ENCODE data around the gene NECTIN1.

Gene NECTIN1

DNA sequence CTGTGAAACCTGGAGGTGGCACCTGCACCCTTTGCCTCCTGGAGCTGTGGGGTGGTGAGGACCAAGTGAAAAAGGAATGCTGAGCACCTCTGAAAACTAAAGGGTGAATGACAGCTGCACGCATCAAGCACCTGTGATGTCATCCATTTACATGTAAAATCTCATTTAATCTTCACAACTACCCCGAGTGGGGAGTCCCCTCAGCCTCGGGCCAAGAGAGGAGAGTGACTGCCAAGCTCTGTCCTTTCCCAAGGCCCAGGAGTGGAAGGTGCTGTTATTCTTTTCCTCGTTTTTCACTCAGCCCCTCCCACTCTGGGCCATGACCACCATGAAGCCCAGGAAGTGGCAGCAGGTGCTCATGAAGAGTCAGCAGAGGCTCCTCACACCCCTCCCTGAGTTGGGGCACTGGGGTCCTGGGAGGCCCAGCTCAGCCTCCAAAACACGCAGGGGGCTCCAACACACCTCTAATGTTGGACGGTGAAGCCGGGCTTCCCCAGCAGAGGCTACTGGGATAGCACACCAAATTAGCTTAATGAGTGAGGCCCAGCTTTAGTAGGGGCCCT is 35.7 kb downstream of the NECTIN1 start:
- POLR2A ChIA-PET = no interaction called here
- peak; percentile 63 for DNase-seq (ENCODE audit: extremely low spot score)
- TF ChIP-seq, protein P1, sequence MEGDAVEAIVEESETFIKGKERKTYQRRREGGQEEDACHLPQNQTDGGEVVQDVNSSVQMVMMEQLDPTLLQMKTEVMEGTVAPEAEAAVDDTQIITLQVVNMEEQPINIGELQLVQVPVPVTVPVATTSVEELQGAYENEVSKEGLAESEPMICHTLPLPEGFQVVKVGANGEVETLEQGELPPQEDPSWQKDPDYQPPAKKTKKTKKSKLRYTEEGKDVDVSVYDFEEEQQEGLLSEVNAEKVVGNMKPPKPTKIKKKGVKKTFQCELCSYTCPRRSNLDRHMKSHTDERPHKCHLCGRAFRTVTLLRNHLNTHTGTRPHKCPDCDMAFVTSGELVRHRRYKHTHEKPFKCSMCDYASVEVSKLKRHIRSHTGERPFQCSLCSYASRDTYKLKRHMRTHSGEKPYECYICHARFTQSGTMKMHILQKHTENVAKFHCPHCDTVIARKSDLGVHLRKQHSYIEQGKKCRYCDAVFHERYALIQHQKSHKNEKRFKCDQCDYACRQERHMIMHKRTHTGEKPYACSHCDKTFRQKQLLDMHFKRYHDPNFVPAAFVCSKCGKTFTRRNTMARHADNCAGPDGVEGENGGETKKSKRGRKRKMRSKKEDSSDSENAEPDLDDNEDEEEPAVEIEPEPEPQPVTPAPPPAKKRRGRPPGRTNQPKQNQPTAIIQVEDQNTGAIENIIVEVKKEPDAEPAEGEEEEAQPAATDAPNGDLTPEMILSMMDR (IDR thresholded peaks at IDR 0.05; ENCODE audit: control extremely low read depth, extremely low read depth, low read depth, missing control alignments) = no peak
- CTCF ChIA-PET = interaction anchor here (1.1 to 6.3 kb wide), 11 partner anchors 10 to 49 kb away, joined by 3 to 42 read pairs (median 4); partner anchors contain the start of gene NECTIN1

DNA sequence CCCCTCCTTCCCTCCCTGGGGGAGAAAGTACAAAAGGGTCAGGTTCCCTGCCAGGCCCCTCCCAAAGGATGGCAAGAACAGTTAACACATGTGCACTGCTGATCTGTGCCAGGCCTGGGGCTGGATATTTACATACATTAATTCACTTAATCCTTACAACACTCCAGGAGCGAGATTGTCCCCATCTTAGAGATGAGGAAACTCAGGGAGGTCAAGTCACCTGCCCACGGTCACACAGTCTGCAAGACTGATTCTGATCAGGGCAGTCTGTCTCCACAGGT is 36.5 kb downstream of the NECTIN1 start:
- TF ChIP-seq, protein P1 (IDR thresholded peaks at IDR 0.05; ENCODE audit: control extremely low read depth, extremely low read depth, low read depth, missing control alignments) = no peak
- POLR2A ChIA-PET = no interaction called here
- DNase-seq (ENCODE audit: extremely low spot score) = no peak
- CTCF ChIA-PET = interaction anchor here (1.2 to 6.3 kb wide), 9 partner anchors 9 to 48 kb away, joined by 3 to 42 read pairs (median 6); partner anchors contain the start of gene NECTIN1

GRCh38 chr11:119691701-119692539 is 37.1 kb downstream of the NECTIN1 start:
- POLR2A ChIA-PET = no interaction called here
- TF ChIP-seq, protein P1 (IDR thresholded peaks at IDR 0.05; ENCODE audit: control extremely low read depth, extremely low read depth, low read depth, missing control alignments) = no peak
- CTCF ChIA-PET = interaction anchor here (1.1 to 6.3 kb wide), 9 partner anchors 8 to 49 kb away, joined by 3 to 42 read pairs (median 4); partner anchors contain the start of gene NECTIN1
- DNase-seq (ENCODE audit: extremely low spot score) = no peak

DNA sequence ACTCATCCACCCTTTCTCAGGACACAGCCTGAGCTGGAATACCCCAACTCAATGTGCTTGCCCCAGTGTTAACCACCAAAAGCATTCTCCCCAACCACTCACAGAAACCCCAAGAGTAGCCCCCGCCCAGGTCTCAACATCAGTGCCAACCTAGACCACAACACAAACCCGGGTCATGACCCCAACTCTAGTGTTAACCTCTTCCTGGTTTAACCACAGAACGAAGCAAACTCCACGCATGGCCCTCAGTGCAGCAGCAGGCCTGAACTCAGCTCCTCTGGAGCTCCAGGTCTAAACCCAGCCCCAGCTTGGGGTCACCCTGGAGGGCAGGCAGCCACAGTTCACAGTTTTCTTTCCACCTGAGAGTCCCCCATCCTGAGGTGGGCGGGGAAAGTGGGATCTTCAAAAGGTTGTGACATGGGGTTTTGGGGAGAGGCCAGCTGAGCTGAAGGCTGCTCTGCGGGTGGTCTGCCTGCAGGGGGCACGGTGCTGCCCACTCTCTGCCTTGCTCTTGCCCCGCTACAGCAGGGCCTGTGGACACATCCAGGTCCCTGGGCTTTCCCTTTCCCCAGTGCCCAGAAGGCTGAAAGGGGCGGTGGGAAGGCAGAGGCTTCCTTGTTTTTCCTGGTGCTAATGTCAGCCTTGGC is 37.9 kb downstream of the NECTIN1 start:
- DNase-seq (ENCODE audit: extremely low spot score) = no peak
- TF ChIP-seq, protein P1 (IDR thresholded peaks at IDR 0.05; ENCODE audit: control extremely low read depth, extremely low read depth, low read depth, missing control alignments) = no peak
- CTCF ChIA-PET = interaction anchor here (1.1 to 6.3 kb wide), 5 partner anchors 9 to 38 kb away, joined by 3 to 42 read pairs (median 7); partner anchors contain the start of gene NECTIN1
- POLR2A ChIA-PET = no interaction called here

GRCh38 chr11:119689302-119689701 is 39.7 kb downstream of the NECTIN1 start:
- TF ChIP-seq, protein P1 (IDR thresholded peaks at IDR 0.05; ENCODE audit: control extremely low read depth, extremely low read depth, low read depth, missing control alignments) = no peak
- POLR2A ChIA-PET = no interaction called here
- CTCF ChIA-PET = interaction anchor here (1.2 to 6.3 kb wide), 4 partner anchors 9 to 40 kb away, joined by 3 to 34 read pairs (median 10); partner anchors contain the start of gene NECTIN1
- no peak for DNase-seq (ENCODE audit: extremely low spot score)

GRCh38 chr11:119688356-119688755 is 40.6 kb downstream of the NECTIN1 start:
- ChIA-PET POLR2A (no interaction called here), CTCF (interaction anchor here (1.3 to 2.7 kb wide), 3 partner anchors 14 to 41 kb away, joined by 3 to 13 read pairs (median 9); partner anchors contain the start of gene NECTIN1)
- DNase-seq (ENCODE audit: extremely low spot score) = no peak
- TF ChIP-seq, protein P1 (IDR thresholded peaks at IDR 0.05; ENCODE audit: control extremely low read depth, extremely low read depth, low read depth, missing control alignments) = no peak

Data from GM10248 (cell line).